CD4-positive, alpha-beta T cell treated with Interleukin-1 beta for 1 hour (primary cell): ENCODE data around the gene MYO10.

Experiments used
- DNase-seq, 2 donors: peaks; one replicate each; pipeline ENCODE4 v3.0.0-alpha.2; 2020 to 2022

The MYO10 gene

GRCh38 chr5:16913187-16914107 lies 22.6 kb downstream of the MYO10 start:
- no peak for DNase-seq

GRCh38 chr5:16912080-16912479 lies 24.0 kb downstream of the MYO10 start:
- no peak for DNase-seq

- no peak for DNase-seq
These were observed 26.6 kb downstream of the MYO10 start for GRCh38 chr5:16909464-16909863.

GRCh38 chr5:16907270-16907669 lies 28.8 kb downstream of the MYO10 start:
- DNase-seq, result no peak

- DNase-seq, result no peak
These were observed 29.8 kb downstream of the MYO10 start for GRCh38 chr5:16906255-16906654.

GRCh38 chr5:16903480-16904300 lies 32.4 kb downstream of the MYO10 start:
- DNase-seq, result no peak

GRCh38 chr5:16902846-16903245 lies 33.2 kb downstream of the MYO10 start:
- DNase-seq, result no peak

GRCh38 chr5:16901021-16901644 lies 35.0 kb downstream of the MYO10 start:
- no peak for DNase-seq

- no peak for DNase-seq
These were observed 36.9 kb downstream of the MYO10 start for GRCh38 chr5:16899171-16899570.

GRCh38 chr5:16897800-16898199 lies 38.3 kb downstream of the MYO10 start:
- DNase-seq, result no peak

- no peak for DNase-seq
These were observed 38.8 kb downstream of the MYO10 start for GRCh38 chr5:16897284-16897704.

- no peak for DNase-seq
These were observed 39.3 kb downstream of the MYO10 start for GRCh38 chr5:16896767-16897166.

- DNase-seq, result no peak
These were observed 41.6 kb downstream of the MYO10 start for GRCh38 chr5:16894236-16895057.

GRCh38 chr5:16891033-16891432 lies 45.1 kb downstream of the MYO10 start:
- no peak for DNase-seq

- no peak for DNase-seq
These were observed 46.0 kb downstream of the MYO10 start for GRCh38 chr5:16889972-16890519.

- no peak for DNase-seq
These were observed 46.7 kb downstream of the MYO10 start for GRCh38 chr5:16889203-16889971.

GRCh38 chr5:16888694-16889124 lies 47.4 kb downstream of the MYO10 start:
- DNase-seq, result no peak

- DNase-seq, result no peak
These were observed 49.2 kb downstream of the MYO10 start for GRCh38 chr5:16886793-16887345.

- no peak for DNase-seq
These were observed 49.7 kb downstream of the MYO10 start for GRCh38 chr5:16886366-16886736.

- DNase-seq, result no peak
These were observed 50.3 kb downstream of the MYO10 start for GRCh38 chr5:16885635-16886365.
